ENCODE measurements around the gene CHST14. TPM values are rescaled to one million over a fixed set of nuclear protein-coding genes. Genes with fewer than 3 reads are reported as not detected.

The CHST14 gene
- total and polyA plus RNA-seq, 7 donors, result 2.5 to 5.3 (median 4.1) TPM

DNA sequence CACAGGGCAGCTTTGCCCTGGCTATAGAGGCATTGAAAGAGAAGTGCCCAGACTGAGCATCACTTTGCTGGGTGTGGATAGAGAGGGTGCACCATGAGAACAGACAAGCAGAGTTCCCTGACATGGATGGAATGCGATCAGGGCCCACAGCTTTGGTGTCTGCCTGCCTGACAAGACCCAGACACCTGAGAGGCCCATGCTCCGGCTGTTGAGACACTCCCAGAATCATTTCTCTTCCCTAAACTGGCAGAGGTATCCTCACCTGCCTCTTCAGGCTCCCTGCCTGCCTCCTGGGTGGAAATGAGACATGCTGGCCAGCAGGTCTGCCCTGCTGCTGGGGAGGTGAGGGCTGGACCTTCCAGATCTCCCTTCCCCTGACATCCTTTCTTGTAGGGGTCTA, 10.4 kb upstream of the CHST14 start:
- no peak for ATAC-seq

DNA sequence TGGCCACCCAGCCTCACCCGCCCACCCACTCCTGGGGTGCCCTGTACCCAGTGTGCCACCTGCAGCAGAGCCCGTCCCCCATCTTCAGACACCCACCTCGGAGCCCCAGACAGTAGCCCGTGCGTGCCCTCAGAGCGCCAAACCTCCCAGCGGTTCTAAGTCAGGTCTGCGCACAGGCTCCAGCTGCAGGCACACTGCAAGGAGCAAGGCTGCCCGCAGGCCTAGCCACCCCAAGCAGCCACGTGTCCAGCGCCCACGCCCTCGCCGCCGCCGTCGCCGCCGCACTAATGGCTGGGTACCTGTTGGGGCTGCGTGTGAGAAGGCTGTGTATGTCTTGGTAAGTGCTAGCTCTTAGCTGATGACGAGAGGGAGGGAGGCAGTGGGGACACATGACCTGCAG, 8.8 kb upstream of the CHST14 start:
- Histone ChIP-seq H3K27me3 (ENCODE audit: insufficient read depth in 3 of 3, low read length in 2 of 3) (no peaks in the 10 kb centered on the region), H3K4me3 (no peak overlapping the region), H3K9me3 (no peaks in the 10 kb centered on the region), H3K36me3 (ENCODE audit: insufficient read depth in 1 of 2, low read depth in 1 of 2) (peaks cover 2 to 80% of the 10 kb centered on the region in 2 donors), H3K27ac (no peak overlapping the region), H3K4me1 (no peaks in the 10 kb centered on the region)
- ATAC-seq (no peak), DNase-seq (peak in 1 of 2 donors; percentile 41)
- 94 to 96% (median 96%) methylated on average over 21 of the region's 21 CpGs for WGBS, 3 donors
- TF ChIP-seq, protein P1, sequence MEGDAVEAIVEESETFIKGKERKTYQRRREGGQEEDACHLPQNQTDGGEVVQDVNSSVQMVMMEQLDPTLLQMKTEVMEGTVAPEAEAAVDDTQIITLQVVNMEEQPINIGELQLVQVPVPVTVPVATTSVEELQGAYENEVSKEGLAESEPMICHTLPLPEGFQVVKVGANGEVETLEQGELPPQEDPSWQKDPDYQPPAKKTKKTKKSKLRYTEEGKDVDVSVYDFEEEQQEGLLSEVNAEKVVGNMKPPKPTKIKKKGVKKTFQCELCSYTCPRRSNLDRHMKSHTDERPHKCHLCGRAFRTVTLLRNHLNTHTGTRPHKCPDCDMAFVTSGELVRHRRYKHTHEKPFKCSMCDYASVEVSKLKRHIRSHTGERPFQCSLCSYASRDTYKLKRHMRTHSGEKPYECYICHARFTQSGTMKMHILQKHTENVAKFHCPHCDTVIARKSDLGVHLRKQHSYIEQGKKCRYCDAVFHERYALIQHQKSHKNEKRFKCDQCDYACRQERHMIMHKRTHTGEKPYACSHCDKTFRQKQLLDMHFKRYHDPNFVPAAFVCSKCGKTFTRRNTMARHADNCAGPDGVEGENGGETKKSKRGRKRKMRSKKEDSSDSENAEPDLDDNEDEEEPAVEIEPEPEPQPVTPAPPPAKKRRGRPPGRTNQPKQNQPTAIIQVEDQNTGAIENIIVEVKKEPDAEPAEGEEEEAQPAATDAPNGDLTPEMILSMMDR (IDR thresholded peaks at IDR 0.05), result no peak
- intact Hi-C loops (cut with DNase I), result no loop called here

More for the DNA sequence above, 10.4 kb upstream of the CHST14 start:
- TF ChIP-seq, protein P1 (IDR thresholded peaks at IDR 0.05), result no peak
- Histone ChIP-seq H3K36me3 (ENCODE audit: insufficient read depth in 1 of 2, low read depth in 1 of 2) (peaks cover 0 to 64% of the 10 kb centered on the region in 2 donors), H3K27me3 (ENCODE audit: insufficient read depth in 3 of 3, low read length in 2 of 3) (no peaks in the 10 kb centered on the region), H3K9me3 (no peaks in the 10 kb centered on the region), H3K27ac (no peak overlapping the region), H3K4me1 (peaks cover 12% of the 10 kb centered on the region), H3K4me3 (no peak overlapping the region)
- 86 to 96% (median 88%) methylated on average over 2 of the region's 2 CpGs for WGBS, 3 donors
- peak in 1 of 2 donors; percentile 18 for DNase-seq
- intact Hi-C loops (cut with DNase I), result no loop called here

DNA sequence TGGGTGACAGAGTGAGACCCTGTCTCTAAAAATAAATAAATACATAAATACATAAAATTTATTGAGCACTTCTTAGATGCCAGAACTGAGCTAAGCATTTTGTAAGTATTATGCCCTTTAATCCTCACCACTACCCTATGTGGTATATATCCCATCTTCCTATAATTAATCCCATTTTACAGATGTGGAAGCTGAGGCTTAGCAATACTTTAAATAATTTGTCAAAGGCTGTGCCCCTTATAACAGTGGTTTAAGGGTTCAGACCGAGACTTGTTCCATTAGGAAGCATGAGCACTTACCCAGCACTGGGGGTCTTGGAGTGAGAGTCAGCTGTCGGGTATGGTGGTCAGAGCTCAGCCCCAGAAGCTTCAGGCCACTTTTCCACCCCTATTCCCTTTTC, 7.5 kb upstream of the CHST14 start:
- H3K4me3 ChIP-seq, result no peak overlapping the region
- H3K36me3 ChIP-seq (ENCODE audit: insufficient read depth in 1 of 2, low read depth in 1 of 2), result peaks cover 2 to 81% of the 10 kb centered on the region in 2 donors
- no peak overlapping the region for H3K27ac ChIP-seq
- no peaks in the 10 kb centered on the region for H3K9me3 ChIP-seq
- ATAC-seq (no peak), DNase-seq (no peak)
- TF ChIP-seq, protein P1 (IDR thresholded peaks at IDR 0.05), result no peak
- no peaks in the 10 kb centered on the region for H3K27me3 ChIP-seq (ENCODE audit: insufficient read depth in 3 of 3, low read length in 2 of 3)
- WGBS, 3 donors, result 91 to 100% (median 95%) methylated on average over 2 of the region's 2 CpGs
- H3K4me1 ChIP-seq, result no peaks in the 10 kb centered on the region
- intact Hi-C loops (cut with DNase I), result no loop called here

DNA sequence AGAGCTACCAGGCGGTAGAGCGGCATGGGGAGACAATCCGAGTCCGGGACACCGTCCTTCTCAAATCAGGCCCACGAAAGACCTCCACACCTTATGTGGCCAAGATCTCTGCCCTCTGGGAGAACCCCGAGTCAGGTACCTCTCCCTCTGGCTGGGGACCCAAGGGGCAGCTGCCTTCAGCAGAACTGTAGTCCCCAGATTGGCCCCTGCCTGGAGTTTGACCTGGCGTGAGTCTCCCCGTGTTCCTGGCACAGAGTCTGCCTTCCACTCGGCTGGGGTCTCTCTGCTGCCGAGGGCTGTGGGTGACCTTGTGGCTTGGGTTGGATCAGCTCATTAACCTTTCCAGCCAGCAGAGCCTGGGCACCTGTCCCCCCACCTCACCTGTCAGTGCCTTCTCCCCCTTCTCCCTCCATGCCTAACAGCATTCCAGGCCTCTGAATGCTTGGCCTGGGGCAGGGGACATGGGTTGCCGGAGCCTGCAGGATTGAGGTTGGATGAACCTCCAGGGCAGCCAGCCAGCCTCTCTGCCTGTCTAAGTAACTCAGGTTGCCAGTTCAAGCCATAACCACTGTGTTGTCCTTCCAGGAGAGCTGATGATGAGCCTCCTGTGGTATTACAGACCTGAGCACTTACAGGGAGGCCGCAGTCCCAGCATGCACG, 6.8 kb upstream of the CHST14 start:
- H3K9me3 ChIP-seq, result no peaks in the 10 kb centered on the region
- intact Hi-C loops (cut with DNase I), result no loop called here
- peak in 1 of 2 donors; percentile 42 for DNase-seq
- TF ChIP-seq, protein P1 (IDR thresholded peaks at IDR 0.05), result no peak
- no peaks in the 10 kb centered on the region for H3K27me3 ChIP-seq (ENCODE audit: insufficient read depth in 3 of 3, low read length in 2 of 3)
- 63 to 72% (median 68%) methylated on average over 14 of the region's 14 CpGs for WGBS, 3 donors
- no peak for ATAC-seq
- peaks cover 2 to 74% of the 10 kb centered on the region in 2 donors for H3K36me3 ChIP-seq (ENCODE audit: insufficient read depth in 1 of 2, low read depth in 1 of 2)
- H3K4me3 ChIP-seq, result no peak overlapping the region
- H3K27ac ChIP-seq, result no peak overlapping the region
- no peaks in the 10 kb centered on the region for H3K4me1 ChIP-seq

Measured in psoas muscle (tissue), 8 donors.